ENCODE measurements around the gene PCNP. TPM values are rescaled to one million over a fixed set of nuclear protein-coding genes. Genes with fewer than 3 reads are reported as not detected.
A peak's percentile ranks its signal among the peaks of the same experiment; 100 is the strongest.

PCNP gene
- total and polyA plus RNA-seq, 9 of the 15 experiments (the other 6 are each of a cell fraction or from before 2014, with no cell fraction given), result 54.3 to 170 (median 150) TPM

DNA sequence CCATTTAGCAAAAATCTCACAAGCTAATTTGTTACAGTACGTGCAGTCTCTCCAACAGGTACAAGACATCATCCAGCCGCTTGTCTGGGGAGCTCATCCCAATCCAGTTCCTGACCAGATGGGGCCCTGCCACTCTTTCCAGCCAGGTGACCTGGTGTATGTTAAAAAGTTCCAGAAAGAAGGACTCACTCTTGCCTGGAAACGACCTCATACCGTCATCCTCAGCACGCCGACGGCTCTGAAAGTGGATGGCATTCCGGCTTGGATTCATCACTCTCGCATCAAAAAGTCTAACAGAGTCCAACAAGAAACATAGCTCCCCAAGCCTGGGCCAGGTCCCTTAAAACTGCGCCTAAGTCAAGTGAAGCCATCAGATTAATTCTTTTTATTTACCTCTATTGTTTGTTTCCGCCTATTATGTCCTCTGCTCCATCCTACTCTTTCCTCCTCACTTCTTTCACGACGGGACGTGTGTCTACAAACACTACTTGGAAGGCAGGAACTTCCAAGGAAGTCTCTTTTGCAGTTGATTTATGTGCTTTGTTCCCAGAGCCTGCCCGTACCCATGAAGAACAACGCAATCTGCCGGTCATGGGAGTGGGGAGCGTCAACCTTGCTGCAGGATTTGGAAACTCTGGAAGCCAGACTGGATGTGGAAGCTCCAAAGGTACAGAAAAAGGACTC, 65.4 kb downstream of the PCNP start (continued):
- TF ChIP-seq TEAD4 (IDR thresholded peaks at IDR 0.05; ENCODE audit: low read length) (no peak), TEAD4 (CRISPR knock-in tag; IDR thresholded peaks at IDR 0.05; ENCODE audit: borderline replicate concordance) (no peak), GABPB1 (CRISPR knock-in tag; IDR thresholded peaks at IDR 0.05) (no peak), GATAD2A (IDR thresholded peaks at IDR 0.05) (no peak), TGIF2 (CRISPR knock-in tag; IDR thresholded peaks at IDR 0.05) (no peak), ILF3 (IDR thresholded peaks at IDR 0.05; ENCODE audit: borderline replicate concordance) (no peak), ZNF584 (CRISPR knock-in tag; IDR thresholded peaks at IDR 0.05; ENCODE audit: low read depth) (0 out of 2 replicates have a peak, but pooled peaks have one; percentile 44)
- TF ChIP-seq, protein P1, sequence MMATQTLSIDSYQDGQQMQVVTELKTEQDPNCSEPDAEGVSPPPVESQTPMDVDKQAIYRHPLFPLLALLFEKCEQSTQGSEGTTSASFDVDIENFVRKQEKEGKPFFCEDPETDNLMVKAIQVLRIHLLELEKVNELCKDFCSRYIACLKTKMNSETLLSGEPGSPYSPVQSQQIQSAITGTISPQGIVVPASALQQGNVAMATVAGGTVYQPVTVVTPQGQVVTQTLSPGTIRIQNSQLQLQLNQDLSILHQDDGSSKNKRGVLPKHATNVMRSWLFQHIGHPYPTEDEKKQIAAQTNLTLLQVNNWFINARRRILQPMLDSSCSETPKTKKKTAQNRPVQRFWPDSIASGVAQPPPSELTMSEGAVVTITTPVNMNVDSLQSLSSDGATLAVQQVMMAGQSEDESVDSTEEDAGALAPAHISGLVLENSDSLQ (IDR thresholded peaks at IDR 0.05), result peak; percentile 33; the same call in 1 of the 2 replicates

- Histone ChIP-seq H3K9me3 (replicated peaks; ENCODE audit: control insufficient read depth, insufficient read depth, low read depth, low read length) (no peaks in the 10 kb centered on the region), H4K20me1 (replicated peaks; ENCODE audit: control insufficient read depth, insufficient read depth, low read length) (no peaks in the 10 kb centered on the region), H3K36me3 (ENCODE audit: control insufficient read depth, insufficient read depth, low read length) (peaks cover 45% of the 10 kb centered on the region), H3K4me2 (ENCODE audit: insufficient read depth, low read length) (peak overlapping the region; percentile 93), H2AFZ (ENCODE audit: low read depth, low read length) (peak overlapping the region; percentile 56; the same call in 1 of the 2 replicates), H3K4me3 (peak overlapping the region; percentile 63), H3K27me3 (ENCODE audit: control insufficient read depth in 2 of 2, insufficient read depth in 2 of 2, low read length in 2 of 2) (no peaks in the 10 kb centered on the region), H3K9ac (ENCODE audit: insufficient read depth in 1 of 2, low read depth in 2 of 2, low read length in 2 of 2) (peak overlapping the region; percentile 81 to 87; a peak in 3 of 4 replicates), H3K79me2 (ENCODE audit: control insufficient read depth, insufficient read depth, low read length) (peaks cover 82% of the 10 kb centered on the region), H3K27ac (ENCODE audit: extremely low read depth, low read depth, low read length) (peak overlapping the region; percentile 86), H3K9me1 (ENCODE audit: control insufficient read depth, insufficient read depth, low read length) (no peaks in the 10 kb centered on the region), H3K4me1 (replicated peaks in 1 of 2; ENCODE audit: control insufficient read depth in 2 of 2, insufficient read depth in 2 of 2, low read length in 2 of 2) (peaks cover 12 to 28% of the 10 kb centered on the region in 2 experiments; a peak in 4 of 5 replicates)
- 1% methylated on average over 10 of the region's 10 CpGs for WGBS (ENCODE audit: insufficient coverage, low coverage, missing lambda C conversion rate)
- no TSS peak for BruUV-seq (replicated peaks)
- ATAC-seq (peak; percentile 1), DNase-seq (ENCODE audit: extremely low read depth in 1 of 4, low spot score in 3 of 4) (peak in 1 of 4 experiments; percentile 56), FAIRE-seq (peak; percentile 70)
- POLR2A ChIA-PET, result interaction anchor here (0.6 to 1.5 kb wide), 3 partner anchors 9 to 1117 kb away, joined by 3 to 5 read pairs (median 5); no protein-coding TSS in a partner anchor
- intact Hi-C loops (cut with micrococcal nuclease), result loop anchor here (2.0 kb wide), 1 partner anchor 47 kb away; the partner anchor contains the start of gene RPL24
- in situ Hi-C loops (cut with MboI), result no loop called here
- CTCF ChIA-PET (ENCODE audit: low intra/inter-chr PET ratio), result no interaction called here
- TF ChIP-seq ZNF197 (CRISPR knock-in tag; IDR thresholded peaks at IDR 0.05; ENCODE audit: low read depth) (no peak), HDAC1 (IDR thresholded peaks at IDR 0.05) (0 out of 4 replicates have a peak, but pooled peaks of 1 of the 2 experiments have one; percentile 10)
Observed at GRCh38 chr3:101640256-101640655, 66.3 kb downstream of the PCNP start.

Data from K562 (cell line).